Central memory CD8-positive, alpha-beta T cell (primary cell): ENCODE measurements around the gene CDK3.

Source experiments
- ATAC-seq: fragments of 150-1000 bp; cut with Tn5 transposase; replicated peaks from 2 replicates; pipeline ENCODE4 v1.10.0; 2022; ENCODE audit warnings: mild to moderate bottlenecking, moderate FRiP score, moderate number of reproducible peaks; ENCODE audit not compliant: poor library complexity, severe bottlenecking; ENCODE audit errors: extremely low read depth
- DNase-seq, 2 donors: peaks; one replicate each; pipeline ENCODE4 v3.0.0; 2021; ENCODE audit warnings: low spot score in 2 of 2
- H3K27ac Mint-ChIP-seq: one replicate; pipeline ENCODE4 v1.8.0; 2022; ENCODE audit warnings: low read depth, mild to moderate bottlenecking, moderate library complexity, mixed read lengths
- H3K27me3 Mint-ChIP-seq: one replicate; pipeline ENCODE4 v1.8.0; 2022; ENCODE audit warnings: mixed read lengths
- H3K36me3 Mint-ChIP-seq: one replicate; pipeline ENCODE4 v1.8.0; 2022; ENCODE audit warnings: mild to moderate bottlenecking, moderate library complexity, mixed read lengths; ENCODE audit not compliant: insufficient read depth
- H3K4me1 Mint-ChIP-seq: one replicate; pipeline ENCODE4 v1.8.0; 2022; ENCODE audit warnings: mixed read lengths
- H3K4me3 Mint-ChIP-seq: one replicate; pipeline ENCODE4 v1.8.0; 2022; ENCODE audit warnings: mild to moderate bottlenecking, moderate library complexity, mixed read lengths
- H3K9me3 Mint-ChIP-seq: one replicate; pipeline ENCODE4 v1.8.0; 2022; ENCODE audit warnings: mixed read lengths

Gene CDK3

DNA sequence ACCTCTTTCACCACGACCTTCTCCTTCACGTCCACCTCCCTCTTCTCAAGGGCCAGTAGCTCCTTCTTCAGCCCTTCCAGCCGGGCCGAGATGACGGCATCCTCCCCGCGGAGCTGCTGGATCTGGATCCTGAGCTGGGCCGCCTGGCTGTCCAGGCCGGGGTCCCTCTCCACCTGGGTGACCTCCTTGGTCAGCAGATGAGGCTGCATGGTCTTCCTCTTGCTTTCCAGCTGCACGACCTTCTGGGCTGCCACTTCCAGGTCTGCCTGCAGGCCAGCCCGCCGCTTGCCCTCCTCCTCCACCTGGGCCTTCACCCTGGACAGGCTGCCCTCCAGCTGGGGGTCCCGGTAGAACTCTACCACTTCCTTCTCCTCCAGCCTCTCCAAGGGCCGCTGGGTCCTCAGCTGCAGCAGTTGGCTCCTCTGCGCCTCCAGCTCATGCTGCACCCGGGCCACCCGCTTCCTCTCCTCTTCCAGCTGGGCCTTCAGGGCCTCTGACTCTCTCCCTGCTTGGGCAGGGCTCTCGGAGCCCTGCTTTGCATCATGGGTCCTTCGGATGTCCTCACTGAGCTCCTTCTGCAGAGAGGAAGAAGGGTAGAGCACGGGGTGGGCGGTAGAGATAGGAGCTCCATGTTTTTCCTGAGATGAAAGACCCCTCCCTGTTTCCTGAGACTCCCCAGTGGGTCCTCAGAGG lies 9.5 kb downstream of the CDK3 start:
- Mint-ChIP-seq H3K4me1 (peaks cover 7% of the 10 kb centered on the region), H3K27me3 (no peaks in the 10 kb centered on the region), H3K27ac (no peak overlapping the region), H3K4me3 (no peak overlapping the region), H3K36me3 (peaks cover 9% of the 10 kb centered on the region), H3K9me3 (no peaks in the 10 kb centered on the region)
- no peak for ATAC-seq
- DNase-seq, result no peak

DNA sequence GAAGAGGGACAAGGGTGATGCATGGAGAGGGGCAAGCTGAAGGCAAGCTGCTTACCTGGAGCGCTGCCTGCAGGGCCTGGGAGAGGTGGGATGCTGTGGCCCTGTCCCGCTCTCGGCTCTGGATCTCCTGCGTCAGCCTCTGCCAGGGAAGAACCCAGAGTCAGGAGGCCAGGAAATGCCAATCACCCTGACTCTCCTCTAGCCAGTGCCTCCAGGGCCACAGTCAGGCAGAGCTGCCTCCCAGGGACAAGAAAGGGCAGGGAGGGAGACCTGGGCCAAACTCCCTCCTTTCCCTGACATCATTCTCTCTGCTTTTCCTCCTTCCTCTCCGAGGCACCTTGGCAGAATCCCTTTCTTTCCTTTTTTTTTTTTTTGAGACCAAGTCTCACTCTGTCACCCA lies 11.3 kb downstream of the CDK3 start:
- peaks cover 4% of the 10 kb centered on the region for H3K36me3 Mint-ChIP-seq
- DNase-seq (no peak), ATAC-seq (no peak)
- H3K27me3 Mint-ChIP-seq, result no peaks in the 10 kb centered on the region
- no peak overlapping the region for H3K4me3 Mint-ChIP-seq
- peaks cover 7% of the 10 kb centered on the region for H3K4me1 Mint-ChIP-seq
- no peak overlapping the region for H3K27ac Mint-ChIP-seq
- no peaks in the 10 kb centered on the region for H3K9me3 Mint-ChIP-seq

DNA sequence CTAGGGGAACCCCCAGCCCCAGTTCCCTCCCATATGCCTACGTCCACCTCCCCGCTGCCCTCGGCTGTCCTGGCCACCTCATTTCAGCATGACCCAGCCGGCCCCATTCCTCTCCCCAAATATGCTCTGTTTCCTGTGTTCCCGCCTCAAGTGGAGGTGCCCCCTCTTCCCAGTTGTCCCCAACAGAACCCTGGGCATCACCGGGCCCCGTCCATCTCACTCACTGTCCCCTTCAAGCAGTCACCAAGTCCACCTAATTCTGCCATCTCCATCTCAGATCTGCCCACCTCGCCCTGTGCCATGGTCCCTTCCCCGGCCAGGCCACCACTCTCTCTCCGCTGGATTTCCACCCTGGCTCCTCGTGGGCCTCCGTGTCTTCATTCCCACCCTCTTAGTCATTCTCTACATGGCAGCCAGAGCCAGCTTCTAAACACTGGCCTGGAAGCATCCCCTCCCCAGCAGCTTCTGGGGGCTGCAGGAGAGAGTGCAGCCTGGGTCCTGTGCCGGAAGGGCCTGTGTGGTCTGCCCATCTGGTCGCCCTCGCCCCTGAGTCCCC lies 12.8 kb downstream of the CDK3 start:
- Mint-ChIP-seq H3K27me3 (no peaks in the 10 kb centered on the region), H3K27ac (no peak overlapping the region), H3K9me3 (no peaks in the 10 kb centered on the region), H3K36me3 (peaks cover 4% of the 10 kb centered on the region), H3K4me3 (no peak overlapping the region), H3K4me1 (peaks cover 7% of the 10 kb centered on the region)
- DNase-seq (no peak), ATAC-seq (no peak)

DNA sequence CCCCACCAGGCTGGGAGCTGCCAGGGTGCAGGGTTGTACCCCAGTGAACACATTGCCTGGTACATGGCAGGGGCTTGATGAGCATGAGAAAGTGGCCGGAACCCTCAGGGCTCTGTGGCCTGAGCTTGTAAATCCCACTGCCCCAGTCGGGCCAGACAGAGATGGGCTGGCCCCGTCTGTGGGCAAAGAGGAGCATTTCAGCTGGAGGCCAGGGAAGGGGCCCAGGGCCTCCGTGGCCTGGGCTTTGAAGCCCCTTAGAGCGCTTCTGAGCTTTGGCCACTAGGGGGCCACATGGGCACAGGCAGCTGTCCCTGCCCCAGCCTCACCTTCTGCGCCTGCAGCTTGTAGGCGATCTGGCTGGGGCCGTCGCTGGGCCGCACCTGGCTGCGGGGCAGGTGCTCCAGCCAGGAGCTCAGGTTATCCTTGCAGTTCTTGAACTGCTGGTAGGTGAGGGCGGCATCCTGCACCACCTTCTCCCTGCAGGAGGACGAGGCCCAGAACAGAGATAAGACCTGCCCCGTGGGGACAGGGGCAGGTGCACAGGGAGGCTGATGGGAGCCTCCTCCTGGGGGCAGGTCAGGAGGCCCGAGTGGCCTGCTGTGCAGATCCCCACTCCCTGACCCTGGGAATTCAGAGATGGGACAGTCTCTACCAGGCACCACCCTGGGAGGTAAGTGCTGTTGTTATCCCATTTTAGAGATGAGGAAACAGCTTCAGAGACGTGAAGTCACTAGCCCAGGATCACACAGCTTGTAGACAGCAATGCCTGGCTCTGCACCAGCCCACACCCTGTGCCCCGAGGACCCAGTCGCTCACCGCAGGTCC lies 13.7 kb downstream of the CDK3 start:
- no peak overlapping the region for H3K4me3 Mint-ChIP-seq
- peaks cover 2% of the 10 kb centered on the region for H3K36me3 Mint-ChIP-seq
- no peaks in the 10 kb centered on the region for H3K9me3 Mint-ChIP-seq
- peaks cover 7% of the 10 kb centered on the region for H3K4me1 Mint-ChIP-seq
- no peak overlapping the region for H3K27ac Mint-ChIP-seq
- DNase-seq (peak; percentile 54 to 58), ATAC-seq (peak; percentile 95)
- H3K27me3 Mint-ChIP-seq, result no peaks in the 10 kb centered on the region

DNA sequence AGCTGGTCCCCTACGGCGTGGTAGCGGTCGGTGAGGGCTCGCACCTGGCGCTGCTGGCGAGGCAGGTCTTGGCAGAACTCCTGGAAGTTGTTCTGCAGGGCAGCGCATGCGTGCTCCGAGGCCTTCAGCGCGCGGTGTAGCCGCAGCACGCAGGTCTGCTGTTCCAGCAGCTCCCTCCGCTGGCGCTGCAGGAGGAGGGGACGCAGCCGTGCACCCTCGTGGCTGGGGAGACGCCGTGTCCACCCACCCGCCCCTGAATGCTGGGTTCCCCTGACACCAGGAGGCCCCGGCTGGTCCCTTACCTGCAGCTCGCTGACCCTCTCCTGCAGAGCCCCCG lies 14.2 kb downstream of the CDK3 start:
- no peaks in the 10 kb centered on the region for H3K27me3 Mint-ChIP-seq
- no peak for DNase-seq
- H3K9me3 Mint-ChIP-seq, result no peaks in the 10 kb centered on the region
- H3K36me3 Mint-ChIP-seq, result peaks cover 2% of the 10 kb centered on the region
- H3K4me1 Mint-ChIP-seq, result peaks cover 7% of the 10 kb centered on the region
- no peak overlapping the region for H3K4me3 Mint-ChIP-seq
- H3K27ac Mint-ChIP-seq, result no peak overlapping the region
- ATAC-seq, result no peak

DNA sequence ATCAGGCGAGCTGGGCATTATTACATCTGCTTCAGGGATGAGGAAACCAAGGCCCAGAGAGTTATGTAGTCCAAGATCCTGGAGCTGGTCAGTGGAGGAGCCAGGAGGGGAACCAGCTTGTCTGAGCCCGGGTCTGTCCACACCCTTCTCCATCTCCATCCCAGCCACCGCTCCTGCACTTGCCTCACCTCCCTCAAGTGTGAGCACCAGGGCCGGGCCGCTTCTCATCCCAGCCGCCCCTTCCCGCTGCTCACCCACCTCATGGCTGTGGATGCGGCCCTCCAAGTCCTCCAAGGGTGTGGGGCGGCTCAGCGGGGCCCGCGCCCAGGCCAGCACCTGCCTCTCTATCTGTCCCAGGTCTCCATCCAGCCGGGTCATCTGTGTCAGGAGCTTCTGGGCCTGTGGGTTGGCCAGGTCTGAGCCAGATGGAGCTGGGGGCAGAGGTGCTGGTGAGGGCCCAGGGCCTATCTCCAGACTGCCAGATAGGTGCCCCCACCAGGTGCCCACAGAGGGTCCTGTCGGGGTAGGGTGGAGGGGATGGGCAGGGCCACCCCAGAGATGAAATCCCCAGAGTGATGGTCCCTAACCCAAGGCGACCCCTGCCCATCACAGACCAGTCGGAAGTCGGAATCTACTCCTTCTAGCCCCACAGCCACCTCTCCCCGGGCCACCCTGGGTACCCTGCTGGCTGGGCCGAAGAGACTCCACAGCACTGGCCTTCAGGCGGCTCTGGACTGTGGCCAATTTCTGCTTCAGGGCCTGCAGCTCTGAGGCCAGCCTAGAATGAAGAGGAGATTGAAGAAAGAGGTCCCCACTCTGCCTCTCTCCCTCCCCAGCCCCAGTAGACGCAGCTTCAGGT lies 17.1 kb downstream of the CDK3 start:
- H3K4me1 Mint-ChIP-seq, result peaks cover 7% of the 10 kb centered on the region
- no peaks in the 10 kb centered on the region for H3K27me3 Mint-ChIP-seq
- no peak overlapping the region for H3K27ac Mint-ChIP-seq
- H3K4me3 Mint-ChIP-seq, result no peak overlapping the region
- no peaks in the 10 kb centered on the region for H3K9me3 Mint-ChIP-seq
- peaks cover 5% of the 10 kb centered on the region for H3K36me3 Mint-ChIP-seq
- ATAC-seq, result no peak
- no peak for DNase-seq

DNA sequence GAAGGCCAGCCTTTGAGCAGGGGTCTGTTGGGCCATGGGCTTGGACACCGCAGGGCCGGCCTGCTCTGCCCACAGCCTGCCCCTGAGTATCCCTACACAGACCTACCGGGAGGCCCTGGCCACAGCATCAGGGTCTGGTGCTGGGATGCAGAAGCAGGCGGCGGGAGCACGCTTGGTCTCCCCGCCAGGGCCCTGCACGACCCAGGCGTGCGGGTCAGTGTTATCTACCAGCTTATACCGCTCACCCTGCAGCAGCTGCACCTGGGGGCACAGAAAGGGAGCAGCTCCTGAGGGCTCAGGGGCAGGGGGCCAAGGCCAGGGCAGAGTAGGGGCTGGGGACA lies 17.7 kb downstream of the CDK3 start:
- H3K27me3 Mint-ChIP-seq, result no peaks in the 10 kb centered on the region
- ATAC-seq, result no peak
- H3K27ac Mint-ChIP-seq, result no peak overlapping the region
- DNase-seq, result no peak
- H3K4me3 Mint-ChIP-seq, result no peak overlapping the region
- no peaks in the 10 kb centered on the region for H3K9me3 Mint-ChIP-seq
- H3K4me1 Mint-ChIP-seq, result peaks cover 7% of the 10 kb centered on the region
- H3K36me3 Mint-ChIP-seq, result peaks cover 3% of the 10 kb centered on the region

DNA sequence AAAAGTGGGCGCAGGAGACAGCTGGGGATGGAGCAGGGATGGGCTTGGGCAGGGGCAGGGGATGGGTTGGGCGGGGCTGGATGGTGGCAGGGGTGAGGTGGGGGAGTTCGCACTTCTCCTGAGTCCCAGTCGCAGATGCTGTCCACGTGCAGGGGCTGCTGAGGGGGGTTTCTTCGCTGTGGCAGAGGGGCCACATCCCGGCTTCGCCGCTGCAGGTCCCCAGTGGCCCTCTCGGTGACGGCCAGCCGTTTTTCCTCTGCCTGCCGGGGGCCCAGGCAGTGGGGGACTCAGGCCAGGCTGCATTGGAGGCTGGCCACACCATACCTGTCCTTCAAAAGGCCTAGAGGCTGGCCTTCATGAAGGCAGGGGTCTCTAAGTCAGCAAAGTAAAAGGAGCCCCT lies 18.1 kb downstream of the CDK3 start:
- Mint-ChIP-seq H3K27me3 (no peaks in the 10 kb centered on the region), H3K4me1 (peaks cover 7% of the 10 kb centered on the region), H3K4me3 (no peak overlapping the region), H3K27ac (no peak overlapping the region), H3K36me3 (peaks cover 3% of the 10 kb centered on the region), H3K9me3 (no peaks in the 10 kb centered on the region)
- DNase-seq (no peak), ATAC-seq (no peak)

DNA sequence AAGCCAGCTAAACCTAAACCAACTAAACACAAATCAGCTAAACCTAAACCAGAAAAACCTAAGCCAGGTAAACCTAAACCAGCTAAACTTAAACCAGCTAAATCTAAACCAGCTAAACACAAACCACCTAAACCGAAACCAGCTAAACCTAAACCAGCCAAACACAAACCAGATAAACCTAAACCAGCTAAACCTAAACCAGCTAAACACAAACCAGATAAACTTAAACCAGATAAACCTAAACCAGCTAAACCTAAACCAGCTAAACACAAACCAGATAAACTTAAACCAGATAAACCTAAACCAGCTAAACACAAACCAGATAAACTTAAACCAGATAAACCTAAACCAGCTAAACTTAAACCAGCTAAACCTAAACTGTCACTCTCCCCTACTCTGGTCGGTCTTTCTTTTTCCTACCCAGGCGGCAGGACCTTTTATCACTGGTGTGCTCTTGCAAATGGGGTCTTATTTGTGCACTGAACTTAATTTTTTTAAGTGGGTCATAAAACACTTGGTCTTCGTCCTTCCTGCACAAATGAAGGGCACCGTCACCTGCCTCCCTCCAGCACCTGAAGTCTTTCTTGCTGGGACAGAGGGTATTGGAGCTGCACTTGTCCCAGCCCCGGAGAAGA lies 19.3 kb downstream of the CDK3 start:
- no peak for ATAC-seq
- Mint-ChIP-seq H3K27ac (peak overlapping the region; percentile 81), H3K4me1 (no peaks in the 10 kb centered on the region), H3K4me3 (no peak overlapping the region), H3K27me3 (no peaks in the 10 kb centered on the region), H3K9me3 (no peaks in the 10 kb centered on the region), H3K36me3 (peaks cover 3% of the 10 kb centered on the region)
- no peak for DNase-seq

DNA sequence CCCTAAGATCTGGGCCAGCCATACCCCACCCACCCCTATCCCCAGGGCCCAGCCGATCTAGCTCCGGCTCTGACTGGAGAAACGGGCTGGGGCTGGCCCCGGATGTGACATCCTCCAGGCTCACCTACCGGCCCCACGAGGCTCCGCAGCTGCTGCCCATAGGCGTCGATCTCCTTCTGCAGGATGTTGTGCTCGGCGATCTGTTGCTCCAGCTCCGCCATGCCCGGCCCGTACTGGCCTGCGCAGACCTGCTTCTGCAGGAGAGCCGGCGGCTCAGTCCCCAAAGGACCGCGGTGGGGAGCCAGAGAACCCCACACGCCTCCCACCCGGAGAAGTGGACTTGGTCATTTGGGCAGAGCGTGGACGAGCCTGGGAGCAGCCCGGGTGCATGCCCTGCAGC lies 21.6 kb downstream of the CDK3 start:
- no peak for ATAC-seq
- Mint-ChIP-seq H3K36me3 (peaks cover 3% of the 10 kb centered on the region), H3K9me3 (no peaks in the 10 kb centered on the region), H3K27ac (peak overlapping the region; percentile 33), H3K4me3 (no peak overlapping the region), H3K27me3 (no peaks in the 10 kb centered on the region), H3K4me1 (no peaks in the 10 kb centered on the region)
- no peak for DNase-seq

DNA sequence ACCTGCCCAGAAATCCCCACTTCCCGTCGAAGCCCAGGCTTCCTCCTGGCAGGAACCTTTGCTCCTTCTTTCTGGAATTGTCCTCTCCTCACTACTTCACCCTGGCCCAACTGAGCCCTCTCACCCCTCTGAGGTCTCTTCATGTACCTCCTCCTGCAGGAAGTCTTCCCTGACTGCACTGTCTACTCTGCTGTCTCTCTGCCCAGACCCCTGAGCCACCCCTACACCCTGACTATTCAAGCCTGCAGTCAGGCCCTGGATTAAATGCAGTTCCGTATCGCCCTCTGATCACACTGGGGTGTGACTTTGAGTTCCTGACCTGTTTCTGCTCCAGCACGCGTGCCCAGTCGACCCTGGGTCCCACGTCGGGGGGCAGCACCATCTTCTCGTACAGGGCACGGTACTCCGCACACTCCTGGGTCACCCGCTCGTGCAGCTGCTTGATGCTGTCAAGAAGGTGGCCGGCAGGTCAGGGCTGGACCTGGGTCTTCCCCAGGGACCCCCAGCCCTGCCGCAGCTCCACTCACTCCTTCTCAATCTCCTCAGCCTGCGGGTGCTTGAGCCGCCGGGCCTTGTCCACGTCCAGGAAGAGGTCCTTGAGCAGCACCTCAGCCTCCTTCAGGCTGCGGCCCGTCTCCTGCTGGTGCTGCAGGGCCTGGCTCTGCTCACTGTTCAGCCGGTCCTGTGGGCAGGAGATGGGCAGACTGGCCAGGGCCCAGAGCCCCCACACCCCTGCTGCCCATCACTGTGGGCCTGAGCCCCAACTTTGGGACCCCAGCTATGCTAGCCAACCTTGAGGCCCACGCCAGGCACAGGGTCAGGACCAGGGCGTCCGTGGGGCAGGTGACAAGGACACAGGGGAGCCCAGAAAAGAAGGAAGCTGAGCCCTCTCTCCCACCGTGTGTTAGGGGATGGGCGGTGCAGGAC lies 22.6 kb downstream of the CDK3 start:
- H3K27ac Mint-ChIP-seq, result peak overlapping the region; percentile 33
- DNase-seq (no peak), ATAC-seq (no peak)
- peaks cover 3% of the 10 kb centered on the region for H3K36me3 Mint-ChIP-seq
- H3K4me3 Mint-ChIP-seq, result no peak overlapping the region
- H3K27me3 Mint-ChIP-seq, result no peaks in the 10 kb centered on the region
- H3K9me3 Mint-ChIP-seq, result no peaks in the 10 kb centered on the region
- H3K4me1 Mint-ChIP-seq, result no peaks in the 10 kb centered on the region
